DND-41 (cell line): ENCODE results near the gene ACSL1.

Source experiments
- ATAC-seq: fragments of 200-7000 bp; cut with Tn5 transposase; 3 replicates; pipeline ENCODE4 v1.9.1; 2021; ENCODE audit warnings: low read depth; ENCODE audit not compliant: insufficient read depth
- DNase-seq: peaks from one replicate; pipeline ENCODE4 v3.0.0-alpha.2; 2020
- H2AFZ ChIP-seq: 2 replicates; pipeline ENCODE4 v1.6.0; 2012; ENCODE audit warnings: low read depth, low read length
- H3K27ac ChIP-seq: 2 replicates; pipeline ENCODE4 v1.5.1; 2012; ENCODE audit warnings: low read length, inconsistent platforms
- H3K27me3 ChIP-seq: fragments of 200-600 bp; sonication (generic); 2 replicates; pipeline ENCODE4 v1.6.0; 2012; ENCODE audit warnings: low read length, mild to moderate bottlenecking, inconsistent platforms; ENCODE audit not compliant: insufficient read depth, poor library complexity
- H3K36me3 ChIP-seq: 2 replicates; pipeline ENCODE4 v1.5.1; 2012; ENCODE audit warnings: low read length, inconsistent platforms; ENCODE audit not compliant: insufficient read depth
- H3K4me1 ChIP-seq: 2 replicates; pipeline ENCODE4 v1.5.1; 2012; ENCODE audit warnings: mild to moderate bottlenecking, low read length; ENCODE audit not compliant: insufficient read depth
- H3K4me2 ChIP-seq: 2 replicates; pipeline ENCODE4 v1.6.0; 2012; ENCODE audit warnings: mild to moderate bottlenecking, moderate library complexity, low read length, inconsistent platforms; ENCODE audit not compliant: insufficient read depth
- H3K4me3 ChIP-seq, 2 experiments: fragments of 200-600 bp in 1 of 2; shearing (Covaris generic) in 1 of 2; 2 replicates each; pipeline ENCODE4 v1.5.1; 2012 to 2016; ENCODE audit warnings: inconsistent platforms in 2 of 2, low read length in 2 of 2, mild to moderate bottlenecking in 2 of 2, low read depth in 1 of 2, moderate library complexity in 1 of 2
- H3K79me2 ChIP-seq: 2 replicates; pipeline ENCODE4 v1.6.0; 2012; ENCODE audit warnings: low read length, inconsistent platforms; ENCODE audit not compliant: insufficient read depth
- H3K9ac ChIP-seq: 2 replicates; pipeline ENCODE4 v1.6.0; 2012; ENCODE audit warnings: low read depth, mild to moderate bottlenecking, inconsistent platforms, low read length, moderate library complexity
- H3K9me3 ChIP-seq: 2 replicates; pipeline ENCODE4 v1.5.1; 2012; ENCODE audit warnings: low read length, moderate library complexity, mild to moderate bottlenecking, inconsistent platforms; ENCODE audit not compliant: insufficient read depth, severe bottlenecking
- H4K20me1 ChIP-seq: 2 replicates; pipeline ENCODE4 v1.6.0; 2012; ENCODE audit warnings: low read length; ENCODE audit not compliant: insufficient read depth
- CTCF ChIP-seq: IDR thresholded peaks from 2 replicates; pipeline ENCODE4 v1.5.1; 2012; ENCODE audit warnings: borderline replicate concordance, low read length, moderate library complexity, mild to moderate bottlenecking; ENCODE audit not compliant: poor library complexity, severe bottlenecking; ENCODE audit errors: extremely low read depth
- EZH2 ChIP-seq: IDR thresholded peaks from 3 replicates; pipeline ENCODE4 v1.6.1; 2012; ENCODE audit warnings: borderline replicate concordance, low read depth, mild to moderate bottlenecking, moderate library complexity, low read length, inconsistent platforms; ENCODE audit not compliant: severe bottlenecking

ACSL1 gene

DNA sequence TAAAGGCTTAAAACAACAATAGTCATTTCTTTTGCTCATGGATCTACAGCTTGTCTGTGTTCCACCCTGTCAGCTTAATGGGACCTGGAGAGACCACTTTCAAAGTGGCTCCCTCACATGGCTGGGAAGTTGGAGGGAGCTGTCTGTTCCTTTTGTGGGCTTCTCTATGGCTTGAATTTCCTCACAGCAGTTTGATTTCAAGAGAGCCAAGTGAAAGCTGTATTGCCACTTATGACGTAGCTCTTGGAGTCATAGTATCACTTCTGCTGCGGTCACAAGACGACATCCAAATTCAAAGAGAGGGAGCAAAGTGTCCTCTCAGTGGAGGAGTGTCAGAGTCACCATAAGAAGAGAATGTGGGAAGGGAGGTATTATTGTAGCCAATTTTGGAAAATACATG lies 22.7 kb upstream of the ACSL1 start:
- Histone ChIP-seq H3K4me3 (no peak overlapping the region), H3K27me3 (peaks cover 5% of the 10 kb centered on the region), H3K4me2 (no peak overlapping the region), H3K36me3 (no peaks in the 10 kb centered on the region), H2AFZ (no peak overlapping the region), H3K79me2 (no peaks in the 10 kb centered on the region), H3K4me1 (no peaks in the 10 kb centered on the region), H3K9ac (no peak overlapping the region), H3K27ac (no peak overlapping the region), H4K20me1 (no peaks in the 10 kb centered on the region), H3K9me3 (no peaks in the 10 kb centered on the region)
- no peak for DNase-seq
- TF ChIP-seq CTCF (no peak), EZH2 (no peak)
- ATAC-seq = no peak

DNA sequence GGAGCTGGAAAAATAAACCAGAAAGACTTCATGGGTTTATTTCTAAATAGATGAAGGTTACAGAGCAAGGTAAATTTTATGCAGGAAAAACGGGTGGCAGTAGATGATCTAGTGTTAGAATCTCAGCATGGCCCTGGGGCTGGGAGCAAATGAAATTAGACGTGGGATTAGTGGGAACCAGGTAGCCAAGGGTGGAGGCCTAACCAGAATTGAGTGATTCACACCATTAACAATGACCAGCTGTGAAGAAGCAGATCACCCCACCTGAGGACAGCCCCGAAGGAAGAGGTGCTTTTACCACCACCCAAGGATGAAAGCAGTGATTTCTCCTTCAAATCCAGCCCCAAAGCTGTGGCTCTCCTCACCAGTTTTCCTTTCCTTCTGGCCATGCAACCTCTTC lies 20.8 kb upstream of the ACSL1 start:
- Histone ChIP-seq H3K27me3 (peaks cover 12% of the 10 kb centered on the region), H3K36me3 (no peaks in the 10 kb centered on the region), H3K9ac (no peak overlapping the region), H2AFZ (no peak overlapping the region), H4K20me1 (no peaks in the 10 kb centered on the region), H3K27ac (no peak overlapping the region), H3K4me3 (no peak overlapping the region), H3K4me1 (no peaks in the 10 kb centered on the region), H3K4me2 (no peak overlapping the region), H3K9me3 (no peaks in the 10 kb centered on the region), H3K79me2 (no peaks in the 10 kb centered on the region)
- TF ChIP-seq CTCF = no peak
- no peak for TF ChIP-seq EZH2
- DNase-seq = no peak
- ATAC-seq = no peak

- Histone ChIP-seq H3K4me3 (no peak overlapping the region), H2AFZ (no peak overlapping the region), H3K27me3 (peaks cover 7% of the 10 kb centered on the region), H3K4me2 (no peak overlapping the region), H3K27ac (no peak overlapping the region), H4K20me1 (no peaks in the 10 kb centered on the region), H3K4me1 (no peaks in the 10 kb centered on the region), H3K9ac (no peak overlapping the region), H3K36me3 (no peaks in the 10 kb centered on the region), H3K79me2 (no peaks in the 10 kb centered on the region), H3K9me3 (no peaks in the 10 kb centered on the region)
- DNase-seq (no peak), ATAC-seq (no peak)
- TF ChIP-seq EZH2 (no peak), CTCF (no peak)
These were observed 19.7 kb upstream of the ACSL1 start for GRCh38 chr4:184845367-184846021.

DNA sequence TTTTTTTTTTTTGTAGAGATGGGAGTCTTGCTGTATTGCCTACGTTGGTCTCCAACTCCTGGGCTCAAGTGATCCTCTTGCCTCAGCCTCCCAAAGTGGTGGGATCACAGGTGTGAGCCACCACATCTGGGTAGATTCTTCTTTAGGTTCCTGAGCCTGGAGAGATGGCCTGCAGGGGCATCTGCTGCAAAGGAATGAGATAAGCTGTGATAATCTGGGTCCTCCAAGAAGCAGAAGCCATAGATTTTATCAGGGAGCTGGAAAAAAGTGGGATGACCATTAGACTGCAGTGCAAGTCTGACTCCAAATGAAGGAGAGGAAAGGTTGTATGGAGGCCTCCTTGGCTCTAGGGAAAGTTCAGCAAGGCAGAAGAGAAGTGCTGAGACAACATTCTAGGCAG lies 19.0 kb upstream of the ACSL1 start:
- H3K27me3 ChIP-seq = peaks cover 7% of the 10 kb centered on the region
- no peaks in the 10 kb centered on the region for H3K4me1 ChIP-seq
- no peak overlapping the region for H3K4me3 ChIP-seq
- DNase-seq (no peak), ATAC-seq (no peak)
- no peaks in the 10 kb centered on the region for H4K20me1 ChIP-seq
- H2AFZ ChIP-seq = no peak overlapping the region
- H3K9ac ChIP-seq = no peak overlapping the region
- no peaks in the 10 kb centered on the region for H3K36me3 ChIP-seq
- H3K27ac ChIP-seq = no peak overlapping the region
- H3K9me3 ChIP-seq = no peaks in the 10 kb centered on the region
- H3K79me2 ChIP-seq = no peaks in the 10 kb centered on the region
- H3K4me2 ChIP-seq = no peak overlapping the region
- TF ChIP-seq CTCF (no peak), EZH2 (no peak)
